Measurements from ENCODE around the gene SLC1A4.

- TF ChIP-seq MEF2A (IDR thresholded peaks at IDR 0.05; ENCODE audit: borderline replicate concordance, low read depth) (no peak), USF2 (IDR thresholded peaks at IDR 0.05; ENCODE audit: borderline replicate concordance, low read depth, low read length) (no peak), EZH2phosphoT487 (IDR thresholded peaks at IDR 0.05; ENCODE audit: borderline replicate concordance, low read depth) (no peak), RAD21 (IDR thresholded peaks at IDR 0.05; ENCODE audit: low read length) (no peak), NFIC (IDR thresholded peaks at IDR 0.05; ENCODE audit: borderline replicate concordance) (no peak)
- TF ChIP-seq, protein P1, sequence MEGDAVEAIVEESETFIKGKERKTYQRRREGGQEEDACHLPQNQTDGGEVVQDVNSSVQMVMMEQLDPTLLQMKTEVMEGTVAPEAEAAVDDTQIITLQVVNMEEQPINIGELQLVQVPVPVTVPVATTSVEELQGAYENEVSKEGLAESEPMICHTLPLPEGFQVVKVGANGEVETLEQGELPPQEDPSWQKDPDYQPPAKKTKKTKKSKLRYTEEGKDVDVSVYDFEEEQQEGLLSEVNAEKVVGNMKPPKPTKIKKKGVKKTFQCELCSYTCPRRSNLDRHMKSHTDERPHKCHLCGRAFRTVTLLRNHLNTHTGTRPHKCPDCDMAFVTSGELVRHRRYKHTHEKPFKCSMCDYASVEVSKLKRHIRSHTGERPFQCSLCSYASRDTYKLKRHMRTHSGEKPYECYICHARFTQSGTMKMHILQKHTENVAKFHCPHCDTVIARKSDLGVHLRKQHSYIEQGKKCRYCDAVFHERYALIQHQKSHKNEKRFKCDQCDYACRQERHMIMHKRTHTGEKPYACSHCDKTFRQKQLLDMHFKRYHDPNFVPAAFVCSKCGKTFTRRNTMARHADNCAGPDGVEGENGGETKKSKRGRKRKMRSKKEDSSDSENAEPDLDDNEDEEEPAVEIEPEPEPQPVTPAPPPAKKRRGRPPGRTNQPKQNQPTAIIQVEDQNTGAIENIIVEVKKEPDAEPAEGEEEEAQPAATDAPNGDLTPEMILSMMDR (IDR thresholded peaks at IDR 0.05) = no peak
- TF ChIP-seq, protein P2, sequence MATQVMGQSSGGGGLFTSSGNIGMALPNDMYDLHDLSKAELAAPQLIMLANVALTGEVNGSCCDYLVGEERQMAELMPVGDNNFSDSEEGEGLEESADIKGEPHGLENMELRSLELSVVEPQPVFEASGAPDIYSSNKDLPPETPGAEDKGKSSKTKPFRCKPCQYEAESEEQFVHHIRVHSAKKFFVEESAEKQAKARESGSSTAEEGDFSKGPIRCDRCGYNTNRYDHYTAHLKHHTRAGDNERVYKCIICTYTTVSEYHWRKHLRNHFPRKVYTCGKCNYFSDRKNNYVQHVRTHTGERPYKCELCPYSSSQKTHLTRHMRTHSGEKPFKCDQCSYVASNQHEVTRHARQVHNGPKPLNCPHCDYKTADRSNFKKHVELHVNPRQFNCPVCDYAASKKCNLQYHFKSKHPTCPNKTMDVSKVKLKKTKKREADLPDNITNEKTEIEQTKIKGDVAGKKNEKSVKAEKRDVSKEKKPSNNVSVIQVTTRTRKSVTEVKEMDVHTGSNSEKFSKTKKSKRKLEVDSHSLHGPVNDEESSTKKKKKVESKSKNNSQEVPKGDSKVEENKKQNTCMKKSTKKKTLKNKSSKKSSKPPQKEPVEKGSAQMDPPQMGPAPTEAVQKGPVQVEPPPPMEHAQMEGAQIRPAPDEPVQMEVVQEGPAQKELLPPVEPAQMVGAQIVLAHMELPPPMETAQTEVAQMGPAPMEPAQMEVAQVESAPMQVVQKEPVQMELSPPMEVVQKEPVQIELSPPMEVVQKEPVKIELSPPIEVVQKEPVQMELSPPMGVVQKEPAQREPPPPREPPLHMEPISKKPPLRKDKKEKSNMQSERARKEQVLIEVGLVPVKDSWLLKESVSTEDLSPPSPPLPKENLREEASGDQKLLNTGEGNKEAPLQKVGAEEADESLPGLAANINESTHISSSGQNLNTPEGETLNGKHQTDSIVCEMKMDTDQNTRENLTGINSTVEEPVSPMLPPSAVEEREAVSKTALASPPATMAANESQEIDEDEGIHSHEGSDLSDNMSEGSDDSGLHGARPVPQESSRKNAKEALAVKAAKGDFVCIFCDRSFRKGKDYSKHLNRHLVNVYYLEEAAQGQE (IDR thresholded peaks at IDR 0.05; ENCODE audit: low read depth, low read length) = no peak
Measured at GRCh38 chr2:65046633-65047407, 57.6 kb downstream of the SLC1A4 start.

Data from SK-N-SH (cell line).